Measurements from ENCODE around the gene CPM.

DNA sequence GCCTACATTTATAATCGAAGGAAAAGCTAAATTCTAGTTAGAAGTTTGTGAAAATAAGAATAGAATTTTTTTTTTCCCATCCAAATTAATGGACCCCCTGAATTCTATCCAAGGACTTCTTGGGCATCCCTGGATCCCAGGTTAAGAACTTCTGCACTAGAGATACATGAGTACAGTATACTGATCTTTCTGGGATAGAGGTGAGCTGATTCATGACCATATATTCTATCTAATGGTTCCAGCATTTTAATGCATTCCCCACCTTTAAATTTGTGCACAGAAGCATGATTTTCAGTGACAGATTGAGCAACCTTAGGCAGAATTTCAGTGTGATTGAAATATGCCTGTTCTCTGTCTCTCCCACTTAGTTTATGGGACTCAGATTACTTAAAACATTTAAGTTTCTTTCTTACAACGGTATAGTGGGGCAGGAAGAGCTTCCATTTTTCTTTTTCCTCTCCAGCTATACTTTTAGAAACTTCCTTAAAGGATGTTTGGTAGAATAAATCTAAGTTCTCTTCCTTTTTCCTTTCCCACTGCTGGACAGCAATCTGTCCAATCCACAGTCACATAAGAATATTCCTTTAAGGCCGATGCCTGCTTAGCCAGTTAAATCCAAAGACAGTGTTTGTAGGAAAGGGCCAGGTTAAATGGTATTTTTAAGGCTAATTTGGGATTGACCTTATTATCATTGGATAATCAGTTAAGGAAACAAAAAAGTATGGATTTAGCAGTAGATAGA lies 118.3 kb downstream of the CPM start:
- TF ChIP-seq, protein P1, sequence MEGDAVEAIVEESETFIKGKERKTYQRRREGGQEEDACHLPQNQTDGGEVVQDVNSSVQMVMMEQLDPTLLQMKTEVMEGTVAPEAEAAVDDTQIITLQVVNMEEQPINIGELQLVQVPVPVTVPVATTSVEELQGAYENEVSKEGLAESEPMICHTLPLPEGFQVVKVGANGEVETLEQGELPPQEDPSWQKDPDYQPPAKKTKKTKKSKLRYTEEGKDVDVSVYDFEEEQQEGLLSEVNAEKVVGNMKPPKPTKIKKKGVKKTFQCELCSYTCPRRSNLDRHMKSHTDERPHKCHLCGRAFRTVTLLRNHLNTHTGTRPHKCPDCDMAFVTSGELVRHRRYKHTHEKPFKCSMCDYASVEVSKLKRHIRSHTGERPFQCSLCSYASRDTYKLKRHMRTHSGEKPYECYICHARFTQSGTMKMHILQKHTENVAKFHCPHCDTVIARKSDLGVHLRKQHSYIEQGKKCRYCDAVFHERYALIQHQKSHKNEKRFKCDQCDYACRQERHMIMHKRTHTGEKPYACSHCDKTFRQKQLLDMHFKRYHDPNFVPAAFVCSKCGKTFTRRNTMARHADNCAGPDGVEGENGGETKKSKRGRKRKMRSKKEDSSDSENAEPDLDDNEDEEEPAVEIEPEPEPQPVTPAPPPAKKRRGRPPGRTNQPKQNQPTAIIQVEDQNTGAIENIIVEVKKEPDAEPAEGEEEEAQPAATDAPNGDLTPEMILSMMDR (conservative IDR thresholded peaks at IDR 0.05; ENCODE audit: low read length): no peak
- TF ChIP-seq EZH2phosphoT487 (IDR thresholded peaks at IDR 0.05; ENCODE audit: borderline replicate concordance, low read depth, low read length): no peak
